ENCODE results near the gene ARHGAP24. TPM values are rescaled to one million over a fixed set of nuclear protein-coding genes. Genes with fewer than 3 reads are reported as not detected.

Gene ARHGAP24
- total and polyA plus RNA-seq, 2 experiments from 2014 or later = 0.21 to 0.36 TPM

GRCh38 chr4:86044593-86044985, 569.6 kb downstream of the ARHGAP24 start:
- H3K4me2 ChIP-seq = no peak overlapping the region
- H3K27ac Mint-ChIP-seq = no peak overlapping the region
- H3F3A ChIP-seq (replicated peaks; ENCODE audit: low read depth) = no peaks in the 10 kb centered on the region
- H3K79me2 ChIP-seq (replicated peaks; ENCODE audit: insufficient read depth) = no peaks in the 10 kb centered on the region
- no peaks in the 10 kb centered on the region for H3K36me3 Mint-ChIP-seq (ENCODE audit: low read depth)
- DNase-seq (ENCODE audit: low spot score) = no peak
- no peak overlapping the region for H3K4me3 ChIP-seq
- peaks cover 7% of the 10 kb centered on the region; the same call in 2 of the 3 replicates for H3K4me1 Mint-ChIP-seq
- no peaks in the 10 kb centered on the region for H3K9me2 ChIP-seq (ENCODE audit: insufficient read depth)
- H2AFZ ChIP-seq = no peak overlapping the region
- no peak overlapping the region for H3K27ac ChIP-seq (ENCODE audit: low read depth)
- no peaks in the 10 kb centered on the region for H3K27me3 Mint-ChIP-seq (ENCODE audit: insufficient read depth, low read depth, poor library complexity)
- no peaks in the 10 kb centered on the region for H4K20me1 ChIP-seq (replicated peaks; ENCODE audit: insufficient read depth)
- H3K4me3 Mint-ChIP-seq = no peak overlapping the region
- H3K4me1 ChIP-seq (ENCODE audit: insufficient read depth) = no peaks in the 10 kb centered on the region
- TF ChIP-seq ZNF114 (CRISPR knock-in tag; IDR thresholded peaks at IDR 0.05) (no peak), ZNF462 (CRISPR knock-in tag; IDR thresholded peaks at IDR 0.05) (no peak), CTCF (conservative IDR thresholded peaks at IDR 0.05; ENCODE audit: low read depth in 2 of 2) (no peak), POLR2AphosphoS5 (IDR thresholded peaks at IDR 0.05; ENCODE audit: low read depth) (no peak), STAT1 (IDR thresholded peaks at IDR 0.05; ENCODE audit: unreplicated experiment) (no peak), EZH2 (IDR thresholded peaks at IDR 0.05; ENCODE audit: low read depth, unreplicated experiment) (no peak), ZNF331 (CRISPR knock-in tag; IDR thresholded peaks at IDR 0.05; ENCODE audit: low read depth) (no peak), ETS1 (IDR thresholded peaks at IDR 0.05) (no peak), CREB1 (CRISPR knock-in tag; IDR thresholded peaks at IDR 0.05; ENCODE audit: low read depth) (no peak), JUNB (IDR thresholded peaks at IDR 0.05; ENCODE audit: unreplicated experiment) (no peak), EZH2phosphoT487 (IDR thresholded peaks at IDR 0.05; ENCODE audit: unreplicated experiment) (no peak), REST (IDR thresholded peaks at IDR 0.05; ENCODE audit: unreplicated experiment) (no peak), NANOG (IDR thresholded peaks at IDR 0.05; ENCODE audit: borderline replicate concordance) (no peak)
- no peaks in the 10 kb centered on the region; the same call in 2 of the 3 replicates for H3K9me3 Mint-ChIP-seq
- no peak for ATAC-seq
- H3K36me3 ChIP-seq (ENCODE audit: insufficient read depth) = no peaks in the 10 kb centered on the region
- no peaks in the 10 kb centered on the region for H3K27me3 ChIP-seq (ENCODE audit: insufficient read depth)
